SU-DHL-6 (cell line): ENCODE data around the gene FUT6.

Experiments used
- CTCF ChIP-seq: fragments of 200-600 bp; sonication (generic); IDR thresholded peaks from one replicate; pipeline ENCODE4 v1.5.1; 2017; ENCODE audit warnings: antibody characterized with exemption, mild to moderate bottlenecking, low read length, moderate library complexity; ENCODE audit not compliant: insufficient read depth, poor library complexity, severe bottlenecking
- EZH2phosphoT487 ChIP-seq: fragments of 200-600 bp; sonication (generic), shearing (Covaris generic); conservative IDR thresholded peaks from 2 replicates; pipeline ENCODE4 v1.6.1; 2018; ENCODE audit warnings: mild to moderate bottlenecking, antibody characterized with exemption, low read length, moderate library complexity, mixed read lengths

DNA sequence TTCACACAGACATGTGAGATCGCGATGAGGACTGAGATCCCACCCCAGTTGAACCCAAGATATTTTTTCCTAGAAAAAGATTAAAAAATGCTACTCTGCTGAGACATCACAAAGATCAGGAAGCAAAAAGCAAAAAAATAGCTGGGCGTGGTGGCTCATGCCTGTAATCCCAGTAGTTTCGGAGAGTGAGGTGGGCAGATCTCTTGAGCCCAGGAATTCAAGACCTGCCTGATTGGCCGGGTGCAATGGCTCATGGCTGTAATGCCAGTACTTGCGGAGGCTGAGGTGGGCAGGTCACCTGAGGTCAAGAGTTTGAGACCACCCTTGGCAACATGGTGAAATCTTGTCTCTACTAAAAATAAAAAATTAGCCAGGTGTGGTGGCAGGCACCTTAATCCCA lies 10.7 kb upstream of the FUT6 start:
- TF ChIP-seq CTCF: no peak
- TF ChIP-seq EZH2phosphoT487: no peak
